Islet precursor cell (in vitro differentiated cells): ENCODE data around the gene RNF212B.
"Not testable (repeated sequence)": the region's sequence is repeated elsewhere in the genome, so short reads cannot be mapped to it uniquely, and the experiment has no call there.

Experiments
- DNase-seq: peaks from one replicate; pipeline ENCODE4 v3.0.0-alpha.2; 2018

RNF212B gene

GRCh38 chr14:23243066-23243465, 5.3 kb downstream of the RNF212B start:
- DNase-seq, result no peak

GRCh38 chr14:23245282-23245681, 7.5 kb downstream of the RNF212B start:
- no peak for DNase-seq

GRCh38 chr14:23248601-23249000, 10.9 kb downstream of the RNF212B start:
- no peak for DNase-seq

GRCh38 chr14:23249824-23250223, 12.1 kb downstream of the RNF212B start:
- no peak for DNase-seq

GRCh38 chr14:23252006-23252405, 14.3 kb downstream of the RNF212B start:
- DNase-seq, result no peak

- DNase-seq, result no peak
Observed at GRCh38 chr14:23252420-23253333, 14.9 kb downstream of the RNF212B start.

GRCh38 chr14:23258256-23258655, 20.5 kb downstream of the RNF212B start:
- no peak for DNase-seq

- no peak for DNase-seq
Observed at GRCh38 chr14:23259426-23259825, 21.7 kb downstream of the RNF212B start.

GRCh38 chr14:23260849-23261248, 23.1 kb downstream of the RNF212B start:
- DNase-seq, result not testable (repeated sequence)

GRCh38 chr14:23269193-23269592, 31.5 kb downstream of the RNF212B start:
- DNase-seq, result no peak

- no peak for DNase-seq
Observed at GRCh38 chr14:23275412-23275811, 37.7 kb downstream of the RNF212B start.

GRCh38 chr14:23277189-23277588, 39.5 kb downstream of the RNF212B start:
- DNase-seq, result no peak

- DNase-seq, result not testable (repeated sequence)
Observed at GRCh38 chr14:23277928-23278327, 40.2 kb downstream of the RNF212B start.

- DNase-seq, result no peak
Observed at GRCh38 chr14:23281247-23281646, 43.5 kb downstream of the RNF212B start.

GRCh38 chr14:23284654-23285529, 47.2 kb downstream of the RNF212B start:
- DNase-seq, result no peak

GRCh38 chr14:23285530-23286019, 47.8 kb downstream of the RNF212B start:
- DNase-seq, result no peak

- peak; percentile 100 for DNase-seq
Observed at GRCh38 chr14:23286020-23286901, 48.5 kb downstream of the RNF212B start, which contains the start of gene HOMEZ. Gene HOMEZ (minus strand): TSS chr14:23286132. CDS start chr14:23285952, 180 bp downstream.

GRCh38 chr14:23286902-23287479, 49.3 kb downstream of the RNF212B start:
- DNase-seq, result no peak

GRCh38 chr14:23294734-23295561, 57.2 kb downstream of the RNF212B start:
- peak; percentile 67 for DNase-seq

- DNase-seq, result no peak
Observed at GRCh38 chr14:23296012-23296777, 58.5 kb downstream of the RNF212B start.
